ENCODE measurements around the gene PRDX5. TPM values are rescaled to one million over a fixed set of nuclear protein-coding genes. Genes with fewer than 3 reads are reported as not detected.

Gene PRDX5
- total RNA-seq, 1 experiment from 2014 or later: 228 TPM

- H2BK12ac ChIP-seq (ENCODE audit: insufficient read length, low read depth, low read length): no peak overlapping the region
- no CpG with 5 or more reads among the region's 3 CpGs for whole genome bisulfite sequencing (ENCODE audit: extremely low coverage, insufficient read length, low lambda C conversion rate)
- peaks cover 24 to 28% of the 10 kb centered on the region in 2 experiments for H3K4me1 Mint-ChIP-seq
Measured at GRCh38 chr11:64327993-64328392, 10.1 kb downstream of the PRDX5 start.

More at GRCh38 chr11:64327993-64328392, 10.1 kb downstream of the PRDX5 start:
- no peak for DNase-seq
- no peak overlapping the region for H3K9ac ChIP-seq (ENCODE audit: extremely low read depth, insufficient read length, low read length)
- no peak overlapping the region for H4K5ac ChIP-seq (ENCODE audit: insufficient read length, low read depth, low read length)
- H2AK5ac ChIP-seq (ENCODE audit: insufficient read length, low read length): no peak overlapping the region
- no peak overlapping the region for H3K27ac ChIP-seq (ENCODE audit: insufficient read length, low read depth, low read length)
- H3K36me3 Mint-ChIP-seq (ENCODE audit: insufficient read depth in 1 of 3, low read depth in 3 of 3): no peaks in the 10 kb centered on the region; a peak in 1 of 7 replicates
- H3K79me1 ChIP-seq (ENCODE audit: insufficient read depth, low read depth, low read length, poor library complexity, severe bottlenecking): no peaks in the 10 kb centered on the region
- H3K27me3 ChIP-seq (ENCODE audit: insufficient read depth, low read length): no peaks in the 10 kb centered on the region
- no peak overlapping the region for H2BK20ac ChIP-seq (ENCODE audit: low read depth, low read length, poor library complexity, severe bottlenecking)
- no peaks in the 10 kb centered on the region for H3K9me3 Mint-ChIP-seq
- H3K4me1 ChIP-seq (ENCODE audit: insufficient read depth, low read length): peaks cover 2% of the 10 kb centered on the region; the same call in 1 of the 2 replicates
- H2BK5ac ChIP-seq (ENCODE audit: insufficient read length, low read length): no peak overlapping the region
- no peak overlapping the region; a peak in 2 of 7 replicates for H3K27ac Mint-ChIP-seq
- H3K79me2 ChIP-seq (ENCODE audit: insufficient read depth, low read length): no peaks in the 10 kb centered on the region
- no peak overlapping the region for H3K4me3 Mint-ChIP-seq
- no peaks in the 10 kb centered on the region for H3K9me3 ChIP-seq (ENCODE audit: control insufficient read depth, low read depth, low read length)
- no peak overlapping the region for H2BK120ac ChIP-seq (ENCODE audit: low read depth, low read length, poor library complexity, severe bottlenecking)
- H3K4me2 ChIP-seq (ENCODE audit: insufficient read depth, insufficient read length, low read length): no peak overlapping the region
- H3K4ac ChIP-seq (ENCODE audit: low read depth, low read length): no peak overlapping the region
- no peak overlapping the region for H3T11ph ChIP-seq (ENCODE audit: low read length)
- H3K27me3 Mint-ChIP-seq (ENCODE audit: low read depth): peaks cover 5% of the 10 kb centered on the region
- H2AFZ ChIP-seq (ENCODE audit: low read length): no peak overlapping the region
- H3K23ac ChIP-seq (ENCODE audit: insufficient read length, low read depth, low read length): no peak overlapping the region
- H3K14ac ChIP-seq (ENCODE audit: insufficient read depth, low read length): no peak overlapping the region
- peak overlapping the region; percentile 23 for H3K18ac ChIP-seq (ENCODE audit: insufficient read length, low read depth, low read length)
- H3K23me2 ChIP-seq (ENCODE audit: insufficient read length, low read depth, low read length, poor library complexity, severe bottlenecking): no peaks in the 10 kb centered on the region
- no peak overlapping the region for H4K8ac ChIP-seq (replicated peaks; ENCODE audit: insufficient read length, low read depth, low read length)
- no peaks in the 10 kb centered on the region for H4K20me1 ChIP-seq (ENCODE audit: control insufficient read depth, insufficient read depth, insufficient read length)
- no peak overlapping the region for H3K56ac ChIP-seq (ENCODE audit: insufficient read length, low read depth, low read length)
- no peak overlapping the region for H4K91ac ChIP-seq (ENCODE audit: insufficient read length, low read depth, low read length)
- TF ChIP-seq CTCF (conservative IDR thresholded peaks at IDR 0.05): no peak
- no peak overlapping the region for H2BK15ac ChIP-seq (ENCODE audit: low read depth, low read length)
